BE2C (cell line): ENCODE data around the gene ZNF662.

Experiments
- DNase-seq: peaks from one replicate; pipeline ENCODE4 v3.0.0-alpha.2; 2020
- H3K27me3 ChIP-seq: fragments of 250-450 bp; sonication (Bioruptor Pico); 2 replicates; pipeline ENCODE4 v1.5.1; 2020; ENCODE audit warnings: mild to moderate bottlenecking
- H3K36me3 ChIP-seq: fragments of 250-450 bp; sonication (Bioruptor Pico); 2 replicates; pipeline ENCODE4 v1.5.1; 2020; ENCODE audit warnings: mild to moderate bottlenecking
- H3K4me1 ChIP-seq: fragments of 250-450 bp; sonication (Bioruptor Pico); 2 replicates; pipeline ENCODE4 v1.5.1; 2020
- H3K4me3 ChIP-seq: 2 replicates; pipeline ENCODE4 v1.5.1; 2011; ENCODE audit warnings: low read depth, low read length
- H3K9me3 ChIP-seq: fragments of 250-450 bp; sonication (Bioruptor Pico); 2 replicates; pipeline ENCODE4 v1.5.1; 2020
- CTCF ChIP-seq: IDR thresholded peaks from 2 replicates; pipeline ENCODE4 v1.5.1; 2012; ENCODE audit warnings: mild to moderate bottlenecking, low read depth, low read length

The ZNF662 gene

GRCh38 chr3:42936157-42936981 is 30.4 kb downstream of the ZNF662 start:
- H3K4me3 ChIP-seq = no peak overlapping the region
- no peaks in the 10 kb centered on the region for H3K4me1 ChIP-seq
- no peak for DNase-seq
- H3K36me3 ChIP-seq = no peaks in the 10 kb centered on the region
- TF ChIP-seq CTCF = no peak
- no peaks in the 10 kb centered on the region for H3K9me3 ChIP-seq
- H3K27me3 ChIP-seq = no peaks in the 10 kb centered on the region

- Histone ChIP-seq H3K27me3 (no peaks in the 10 kb centered on the region), H3K36me3 (no peaks in the 10 kb centered on the region), H3K4me1 (no peaks in the 10 kb centered on the region), H3K4me3 (no peak overlapping the region), H3K9me3 (no peaks in the 10 kb centered on the region)
- TF ChIP-seq CTCF = no peak
- DNase-seq = no peak
Measured at GRCh38 chr3:42937334-42937733, 31.4 kb downstream of the ZNF662 start.

- no peaks in the 10 kb centered on the region for H3K36me3 ChIP-seq
- DNase-seq = no peak
- H3K4me3 ChIP-seq = no peak overlapping the region
- H3K4me1 ChIP-seq = no peaks in the 10 kb centered on the region
- TF ChIP-seq CTCF = no peak
- no peaks in the 10 kb centered on the region for H3K9me3 ChIP-seq
- H3K27me3 ChIP-seq = no peaks in the 10 kb centered on the region
Measured at GRCh38 chr3:42942693-42943092, 36.8 kb downstream of the ZNF662 start.

GRCh38 chr3:42946050-42946449 is 40.1 kb downstream of the ZNF662 start:
- TF ChIP-seq CTCF = no peak
- no peak for DNase-seq
- no peaks in the 10 kb centered on the region for H3K27me3 ChIP-seq
- H3K9me3 ChIP-seq = no peaks in the 10 kb centered on the region
- H3K4me3 ChIP-seq = no peak overlapping the region
- no peaks in the 10 kb centered on the region for H3K36me3 ChIP-seq
- no peaks in the 10 kb centered on the region for H3K4me1 ChIP-seq

- 0 out of 2 replicates have a peak, but pooled peaks have one; percentile 5 for TF ChIP-seq CTCF
- H3K27me3 ChIP-seq = no peaks in the 10 kb centered on the region
- no peaks in the 10 kb centered on the region for H3K9me3 ChIP-seq
- no peak for DNase-seq
- no peaks in the 10 kb centered on the region for H3K4me1 ChIP-seq
- H3K4me3 ChIP-seq = no peak overlapping the region
- H3K36me3 ChIP-seq = no peaks in the 10 kb centered on the region
Measured at GRCh38 chr3:42957573-42957972, 51.6 kb downstream of the ZNF662 start.

GRCh38 chr3:42960282-42960681 is 54.3 kb downstream of the ZNF662 start:
- Histone ChIP-seq H3K27me3 (no peaks in the 10 kb centered on the region), H3K36me3 (no peaks in the 10 kb centered on the region), H3K4me1 (no peaks in the 10 kb centered on the region), H3K4me3 (no peak overlapping the region), H3K9me3 (no peaks in the 10 kb centered on the region)
- no peak for DNase-seq
- TF ChIP-seq CTCF = no peak
